Mammary epithelial cell (primary cell): Measurements from ENCODE around the gene SMCP.

Experiments used
- EZH2 ChIP-seq: IDR thresholded peaks from 2 replicates; pipeline ENCODE4 v1.6.1; 2012; ENCODE audit warnings: low read length, inconsistent platforms, borderline replicate concordance
- TF ChIP-seq, protein P1 (sequence below), 2 donors: IDR thresholded peaks in 1 of 2; conservative IDR thresholded peaks in 1 of 2; 2 replicates each; pipeline ENCODE4 v1.5.1; 2011 to 2012; ENCODE audit warnings: inconsistent platforms in 2 of 2, low read length in 2 of 2, mild to moderate bottlenecking in 2 of 2, control low read depth in 1 of 2, low read depth in 1 of 2; ENCODE audit not compliant: insufficient read depth in 1 of 2; ENCODE audit errors: extremely low read depth in 1 of 2

DNA sequence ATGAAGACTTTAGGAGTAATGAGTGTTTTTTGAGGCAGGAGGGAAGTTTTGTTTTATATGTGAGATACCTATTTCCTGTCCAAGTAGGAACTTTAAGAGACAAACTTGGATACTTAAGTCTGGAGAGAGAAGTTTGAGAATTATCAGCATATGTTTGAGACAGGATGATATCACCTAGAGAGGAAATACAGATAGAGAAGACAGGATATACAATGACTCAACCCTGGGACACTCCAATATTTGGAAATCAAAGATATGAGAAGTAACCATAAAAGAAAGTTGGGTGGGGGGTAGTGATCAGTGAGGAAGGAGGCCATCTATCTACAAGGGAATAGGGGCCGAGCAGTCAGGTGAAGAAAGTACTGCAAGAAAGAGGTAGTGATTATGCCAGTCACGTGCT lies 11.8 kb upstream of the SMCP start:
- no peak for TF ChIP-seq EZH2
- TF ChIP-seq, protein P1, sequence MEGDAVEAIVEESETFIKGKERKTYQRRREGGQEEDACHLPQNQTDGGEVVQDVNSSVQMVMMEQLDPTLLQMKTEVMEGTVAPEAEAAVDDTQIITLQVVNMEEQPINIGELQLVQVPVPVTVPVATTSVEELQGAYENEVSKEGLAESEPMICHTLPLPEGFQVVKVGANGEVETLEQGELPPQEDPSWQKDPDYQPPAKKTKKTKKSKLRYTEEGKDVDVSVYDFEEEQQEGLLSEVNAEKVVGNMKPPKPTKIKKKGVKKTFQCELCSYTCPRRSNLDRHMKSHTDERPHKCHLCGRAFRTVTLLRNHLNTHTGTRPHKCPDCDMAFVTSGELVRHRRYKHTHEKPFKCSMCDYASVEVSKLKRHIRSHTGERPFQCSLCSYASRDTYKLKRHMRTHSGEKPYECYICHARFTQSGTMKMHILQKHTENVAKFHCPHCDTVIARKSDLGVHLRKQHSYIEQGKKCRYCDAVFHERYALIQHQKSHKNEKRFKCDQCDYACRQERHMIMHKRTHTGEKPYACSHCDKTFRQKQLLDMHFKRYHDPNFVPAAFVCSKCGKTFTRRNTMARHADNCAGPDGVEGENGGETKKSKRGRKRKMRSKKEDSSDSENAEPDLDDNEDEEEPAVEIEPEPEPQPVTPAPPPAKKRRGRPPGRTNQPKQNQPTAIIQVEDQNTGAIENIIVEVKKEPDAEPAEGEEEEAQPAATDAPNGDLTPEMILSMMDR (conservative IDR thresholded peaks at IDR 0.05 in 1 of 2, IDR thresholded peaks at IDR 0.05 in 1 of 2; ENCODE audit: extremely low read depth in 1 of 2, insufficient read depth in 1 of 2, low read depth in 1 of 2, low read length in 2 of 2): no peak
